ENCODE measurements around the gene XYLT1.

Gene XYLT1

GRCh38 chr16:17126156-17126555, 344.6 kb downstream of the XYLT1 start:
- no peak for DNase-seq (ENCODE audit: low read depth)
- no peak for TF ChIP-seq CTCF (conservative IDR thresholded peaks at IDR 0.05; ENCODE audit: low read depth, low read length)

GRCh38 chr16:17125671-17126070, 345.1 kb downstream of the XYLT1 start:
- DNase-seq (ENCODE audit: low read depth) = no peak
- no peak overlapping the region for H3K4me3 ChIP-seq (ENCODE audit: low read depth, low read length)
- no peak for TF ChIP-seq CTCF (conservative IDR thresholded peaks at IDR 0.05; ENCODE audit: low read depth, low read length)

More at GRCh38 chr16:17126156-17126555, 344.6 kb downstream of the XYLT1 start:
- H3K4me3 ChIP-seq (ENCODE audit: low read depth, low read length) = no peak overlapping the region

- DNase-seq (ENCODE audit: low read depth) = no peak
- H3K4me3 ChIP-seq (ENCODE audit: low read depth, low read length) = no peak overlapping the region
- no peak for TF ChIP-seq CTCF (conservative IDR thresholded peaks at IDR 0.05; ENCODE audit: low read depth, low read length)
Observed at GRCh38 chr16:17117906-17118577, 352.7 kb downstream of the XYLT1 start.

- TF ChIP-seq CTCF (conservative IDR thresholded peaks at IDR 0.05; ENCODE audit: low read depth, low read length) = no peak
- no peak for DNase-seq (ENCODE audit: low read depth)
- H3K4me3 ChIP-seq (ENCODE audit: low read depth, low read length) = no peak overlapping the region
Observed at GRCh38 chr16:17116595-17117322, 354.0 kb downstream of the XYLT1 start.

- no peak for TF ChIP-seq CTCF (conservative IDR thresholded peaks at IDR 0.05; ENCODE audit: low read depth, low read length)
- H3K4me3 ChIP-seq (ENCODE audit: low read depth, low read length) = no peak overlapping the region
- no peak for DNase-seq (ENCODE audit: low read depth)
Observed at GRCh38 chr16:17109413-17109812, 361.3 kb downstream of the XYLT1 start.

- H3K4me3 ChIP-seq (ENCODE audit: low read depth, low read length) = no peak overlapping the region
- TF ChIP-seq CTCF (conservative IDR thresholded peaks at IDR 0.05; ENCODE audit: low read depth, low read length) = no peak
- DNase-seq (ENCODE audit: low read depth) = no peak
Observed at GRCh38 chr16:17108596-17108995, 362.2 kb downstream of the XYLT1 start.

- no peak for DNase-seq (ENCODE audit: low read depth)
- no peak for TF ChIP-seq CTCF (conservative IDR thresholded peaks at IDR 0.05; ENCODE audit: low read depth, low read length)
- no peak overlapping the region for H3K4me3 ChIP-seq (ENCODE audit: low read depth, low read length)
Observed at GRCh38 chr16:17107450-17107849, 363.3 kb downstream of the XYLT1 start.
